GM12891 (cell line): ENCODE measurements around the gene FLT1.

Experiments
- POLR2A ChIP-seq: IDR thresholded peaks from 2 replicates; pipeline ENCODE4 v1.6.1; 2011; ENCODE audit warnings: low read depth, low read length, control low read depth
- POLR2AphosphoS5 ChIP-seq: IDR thresholded peaks from 2 replicates; pipeline ENCODE4 v1.6.1; 2011; ENCODE audit warnings: low read depth, low read length, control low read depth

GRCh38 chr13:28537171-28537570 lies 42.2 kb upstream of the FLT1 start:
- TF ChIP-seq POLR2A (no peak), POLR2AphosphoS5 (no peak)
